ENCODE measurements around the gene GTF2IRD1.

DNA sequence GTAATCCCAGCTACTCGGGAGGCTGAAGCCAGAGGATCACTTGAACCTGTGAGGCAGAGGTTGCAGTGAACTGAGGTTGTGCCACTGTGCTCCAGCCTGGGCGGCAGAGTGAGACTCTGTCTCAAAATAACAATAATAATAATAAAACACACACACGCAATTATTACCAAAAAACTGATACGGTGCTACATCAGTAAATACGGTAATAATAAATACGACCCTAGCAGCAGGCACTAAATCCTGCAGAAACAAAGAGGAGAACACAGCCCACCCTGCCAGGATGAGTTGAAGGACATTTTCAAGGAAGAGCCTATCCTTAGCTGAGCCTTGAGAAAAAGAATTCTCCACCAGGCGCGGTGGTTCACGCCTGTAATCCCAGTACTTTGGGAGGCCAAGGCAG is 169.4 kb downstream of the GTF2IRD1 start:
- no peak for TF ChIP-seq POLR2A (IDR thresholded peaks at IDR 0.05)
- TF ChIP-seq, protein P1, sequence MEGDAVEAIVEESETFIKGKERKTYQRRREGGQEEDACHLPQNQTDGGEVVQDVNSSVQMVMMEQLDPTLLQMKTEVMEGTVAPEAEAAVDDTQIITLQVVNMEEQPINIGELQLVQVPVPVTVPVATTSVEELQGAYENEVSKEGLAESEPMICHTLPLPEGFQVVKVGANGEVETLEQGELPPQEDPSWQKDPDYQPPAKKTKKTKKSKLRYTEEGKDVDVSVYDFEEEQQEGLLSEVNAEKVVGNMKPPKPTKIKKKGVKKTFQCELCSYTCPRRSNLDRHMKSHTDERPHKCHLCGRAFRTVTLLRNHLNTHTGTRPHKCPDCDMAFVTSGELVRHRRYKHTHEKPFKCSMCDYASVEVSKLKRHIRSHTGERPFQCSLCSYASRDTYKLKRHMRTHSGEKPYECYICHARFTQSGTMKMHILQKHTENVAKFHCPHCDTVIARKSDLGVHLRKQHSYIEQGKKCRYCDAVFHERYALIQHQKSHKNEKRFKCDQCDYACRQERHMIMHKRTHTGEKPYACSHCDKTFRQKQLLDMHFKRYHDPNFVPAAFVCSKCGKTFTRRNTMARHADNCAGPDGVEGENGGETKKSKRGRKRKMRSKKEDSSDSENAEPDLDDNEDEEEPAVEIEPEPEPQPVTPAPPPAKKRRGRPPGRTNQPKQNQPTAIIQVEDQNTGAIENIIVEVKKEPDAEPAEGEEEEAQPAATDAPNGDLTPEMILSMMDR (IDR thresholded peaks at IDR 0.05 in 8 of 11, conservative IDR thresholded peaks at IDR 0.05 in 3 of 11): no peak
- no peak for TF ChIP-seq POLR2AphosphoS5 (IDR thresholded peaks at IDR 0.05)

Data from spleen (tissue), 7 donors.